Ecto neural progenitor cell (in vitro differentiated cells): ENCODE measurements around the gene CRLF1.

Experiments
- DNase-seq: peaks from one replicate; pipeline ENCODE4 v3.0.0-alpha.2; 2018; ENCODE audit warnings: low spot score

Gene CRLF1

DNA sequence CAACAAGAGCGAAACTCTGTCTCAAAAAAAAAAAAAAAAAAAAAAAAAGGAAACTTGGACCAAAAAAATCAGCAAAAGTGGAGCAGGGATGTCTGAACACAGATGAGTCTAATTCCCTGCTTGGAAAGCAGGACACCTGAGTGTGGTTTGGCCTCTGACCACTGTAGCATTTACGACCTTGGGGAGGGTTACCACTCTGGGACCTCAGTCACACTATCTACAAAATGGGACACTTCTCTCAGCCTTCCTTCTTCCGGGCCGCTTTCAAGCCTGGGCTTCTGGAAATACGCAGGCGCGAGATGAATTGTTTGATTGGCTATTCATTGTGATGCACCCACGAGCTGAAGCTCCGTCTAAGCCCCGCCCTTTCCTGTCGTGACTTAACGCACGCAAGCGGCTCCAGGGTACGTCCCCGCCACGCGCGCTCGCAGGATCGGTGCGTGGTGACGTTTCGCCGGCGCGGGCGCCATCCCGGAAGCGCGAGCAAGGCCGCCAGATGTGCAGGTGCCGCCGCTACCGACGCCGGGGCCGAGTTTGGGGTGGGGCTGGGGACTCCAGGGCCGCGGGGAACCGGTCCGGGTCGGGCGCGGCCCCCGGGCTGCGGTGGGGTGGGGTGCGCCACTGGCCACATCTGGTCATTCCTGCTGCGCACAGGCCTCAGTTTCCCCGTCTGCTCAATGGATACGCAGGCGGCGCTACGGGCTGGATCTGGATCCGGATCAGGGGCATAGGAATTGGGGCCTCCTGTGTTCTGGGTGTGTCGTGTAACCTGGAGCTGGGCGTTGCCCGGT lies 49.0 kb downstream of the CRLF1 start, which contains the start of gene KXD1:
KXD1 (plus strand) TSS at position 460 of the 791 bp plus-strand sequence. CDS start 4,187 bp downstream, outside the sequence.
- peak; percentile 88 for DNase-seq

DNA sequence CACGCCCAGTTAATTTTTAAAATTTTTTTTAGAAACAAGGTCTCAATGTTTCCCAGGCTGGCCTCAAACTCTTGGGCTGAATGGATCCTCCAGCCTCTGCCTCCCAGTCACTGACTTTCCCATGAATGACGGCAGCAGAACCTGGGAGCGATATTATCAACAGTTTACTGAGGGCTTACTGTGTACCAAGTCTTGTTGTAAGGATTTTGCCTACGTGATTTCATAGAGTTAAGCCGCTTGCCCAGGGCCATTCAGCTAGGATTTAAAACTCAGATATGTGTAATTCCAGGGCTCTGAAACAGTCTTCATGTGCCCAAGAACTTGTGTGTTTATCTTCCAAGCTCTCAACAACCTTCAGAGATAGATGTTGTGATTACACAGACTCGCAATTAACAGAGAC lies 55.0 kb downstream of the CRLF1 start:
- DNase-seq, result no peak

DNA sequence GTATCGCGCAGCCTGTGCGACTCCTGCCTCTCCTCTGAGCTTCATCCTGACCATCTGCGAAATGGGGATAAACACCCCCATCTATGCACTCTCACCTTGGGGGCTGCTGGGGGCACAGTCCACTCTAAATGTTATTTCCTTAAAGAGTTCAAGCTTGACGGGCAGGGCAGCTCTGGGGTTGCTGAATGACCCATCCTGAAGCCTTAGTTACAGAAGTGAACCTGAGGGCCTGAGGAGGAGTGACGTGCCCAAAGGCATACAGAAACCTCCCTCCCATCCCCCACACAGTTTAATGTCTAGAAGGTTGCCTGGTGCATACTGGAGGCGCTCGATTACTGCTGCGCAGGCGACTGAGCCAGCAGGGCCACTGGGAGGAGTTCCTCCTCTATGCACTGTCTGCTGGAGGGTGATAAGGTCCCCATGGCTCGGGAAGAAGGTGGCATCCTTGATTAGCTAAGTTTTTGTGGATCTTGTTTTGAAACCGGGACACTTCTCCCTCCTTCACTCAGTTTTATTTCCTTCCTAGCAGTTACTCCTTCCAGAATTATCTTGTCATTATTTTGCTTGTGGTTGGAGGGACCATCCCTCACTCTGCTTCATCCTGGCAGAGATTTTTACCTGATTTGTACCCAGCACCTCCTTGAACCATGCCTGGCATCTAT lies 62.7 kb downstream of the CRLF1 start:
- DNase-seq, result peak; percentile 62
